ENCODE results near the gene SMPD1. TPM values are rescaled to one million over a fixed set of nuclear protein-coding genes. Genes with fewer than 3 reads are reported as not detected.

SMPD1 gene
- total RNA-seq, 2 donors from 2014 or later, result 9.4 to 28.7 TPM

DNA sequence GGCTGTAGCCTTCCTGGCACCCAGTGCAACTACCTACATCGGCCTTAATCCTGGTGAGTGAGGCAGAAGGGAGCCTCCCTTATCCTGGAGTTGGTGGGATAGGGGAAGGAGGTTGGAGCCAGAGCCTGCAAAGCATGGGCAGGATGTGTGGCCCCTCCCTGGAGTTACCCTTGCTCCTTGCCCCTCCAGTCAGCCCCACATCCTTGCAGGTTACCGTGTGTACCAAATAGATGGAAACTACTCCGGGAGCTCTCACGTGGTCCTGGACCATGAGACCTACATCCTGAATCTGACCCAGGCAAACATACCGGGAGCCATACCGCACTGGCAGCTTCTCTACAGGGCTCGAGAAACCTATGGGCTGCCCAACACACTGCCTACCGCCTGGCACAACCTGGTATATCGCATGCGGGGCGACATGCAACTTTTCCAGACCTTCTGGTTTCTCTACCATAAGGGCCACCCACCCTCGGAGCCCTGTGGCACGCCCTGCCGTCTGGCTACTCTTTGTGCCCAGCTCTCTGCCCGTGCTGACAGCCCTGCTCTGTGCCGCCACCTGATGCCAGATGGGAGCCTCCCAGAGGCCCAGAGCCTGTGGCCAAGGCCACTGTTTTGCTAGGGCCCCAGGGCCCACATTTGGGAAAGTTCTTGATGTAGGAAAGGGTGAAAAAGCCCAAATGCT, 3.9 kb downstream of the SMPD1 start:
- peaks cover 3% of the 10 kb centered on the region for H3K36me3 ChIP-seq (ENCODE audit: control insufficient read depth, insufficient read depth, low read length)
- H3K9me3 Mint-ChIP-seq, result no peaks in the 10 kb centered on the region
- no peak overlapping the region for H3K9ac ChIP-seq (ENCODE audit: extremely low read depth, low read length, poor library complexity, severe bottlenecking)
- H3K4me3 Mint-ChIP-seq, result no peak overlapping the region
- H3K9me3 ChIP-seq (ENCODE audit: control insufficient read depth, low read length), result no peaks in the 10 kb centered on the region
- no peak overlapping the region for H3K27ac ChIP-seq (ENCODE audit: low read depth, low read length)
- TF ChIP-seq CTCF (conservative IDR thresholded peaks at IDR 0.05), result no peak
- no peaks in the 10 kb centered on the region for H3K27me3 Mint-ChIP-seq (ENCODE audit: insufficient read depth)
- no peak for DNase-seq
- H3K36me3 Mint-ChIP-seq (ENCODE audit: low read depth), result peaks cover 1% of the 10 kb centered on the region
- WGBS, 2 experiments (ENCODE audit: insufficient coverage in 1 of 2, insufficient read length in 1 of 2), result 95 to 96% methylated on average over 4 to 16 of the region's 16 CpGs
- peaks cover 15% of the 10 kb centered on the region for H3K4me1 Mint-ChIP-seq
- no peak overlapping the region for H3K4me3 ChIP-seq (ENCODE audit: low read length)
- H3K27ac Mint-ChIP-seq, result no peak overlapping the region
- no peaks in the 10 kb centered on the region for H3K4me1 ChIP-seq (ENCODE audit: control insufficient read depth, insufficient read depth, low read length)
- H3K27me3 ChIP-seq (ENCODE audit: control insufficient read depth, insufficient read depth, low read length, poor library complexity, severe bottlenecking), result no peaks in the 10 kb centered on the region

DNA sequence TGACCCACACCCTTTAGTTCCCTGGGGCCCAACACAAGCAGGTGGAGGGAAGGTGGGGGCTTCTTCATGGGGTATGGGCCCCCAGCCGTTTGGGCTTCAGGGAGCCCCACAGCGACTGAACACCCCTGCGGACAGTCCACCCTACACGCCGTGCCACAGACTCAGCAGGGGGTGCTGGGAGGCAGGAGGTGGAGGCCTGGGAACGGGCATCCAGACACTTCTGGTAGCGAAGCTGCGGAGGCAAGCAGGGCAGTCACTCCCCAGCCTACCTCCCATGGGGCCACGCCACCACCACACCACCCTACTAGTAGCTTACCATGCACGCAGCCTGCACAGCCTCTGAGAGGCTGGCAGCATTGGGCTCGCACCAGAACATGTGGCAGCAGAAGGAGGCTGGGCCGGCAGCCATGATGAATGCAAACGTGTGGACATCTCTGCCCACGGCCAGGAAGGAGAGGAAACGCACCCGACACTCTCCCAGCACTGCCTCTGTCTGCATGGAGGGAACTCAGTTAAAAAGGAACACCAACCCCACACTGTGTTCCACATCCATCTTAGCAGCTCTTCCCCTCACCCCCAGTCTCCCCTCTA, 5.3 kb downstream of the SMPD1 start:
- TF ChIP-seq CTCF (conservative IDR thresholded peaks at IDR 0.05), result no peak
- Mint-ChIP-seq H3K9me3 (no peaks in the 10 kb centered on the region), H3K27ac (no peak overlapping the region), H3K4me3 (no peak overlapping the region), H3K36me3 (ENCODE audit: low read depth) (peaks cover 6% of the 10 kb centered on the region), H3K27me3 (ENCODE audit: insufficient read depth) (no peaks in the 10 kb centered on the region), H3K4me1 (peaks cover 8% of the 10 kb centered on the region)
- WGBS, 2 experiments (ENCODE audit: insufficient coverage in 1 of 2, insufficient read length in 1 of 2), result 91 to 93% methylated on average over 5 to 16 of the region's 16 CpGs
- Histone ChIP-seq H3K36me3 (ENCODE audit: control insufficient read depth, insufficient read depth, low read length) (peaks cover 6% of the 10 kb centered on the region), H3K27ac (ENCODE audit: low read depth, low read length) (no peak overlapping the region), H3K9me3 (ENCODE audit: control insufficient read depth, low read length) (no peaks in the 10 kb centered on the region), H3K4me3 (ENCODE audit: low read length) (no peak overlapping the region), H3K9ac (ENCODE audit: extremely low read depth, low read length, poor library complexity, severe bottlenecking) (no peak overlapping the region), H3K27me3 (ENCODE audit: control insufficient read depth, insufficient read depth, low read length, poor library complexity, severe bottlenecking) (no peaks in the 10 kb centered on the region), H3K4me1 (ENCODE audit: control insufficient read depth, insufficient read depth, low read length) (no peaks in the 10 kb centered on the region)
- no peak for DNase-seq

DNA sequence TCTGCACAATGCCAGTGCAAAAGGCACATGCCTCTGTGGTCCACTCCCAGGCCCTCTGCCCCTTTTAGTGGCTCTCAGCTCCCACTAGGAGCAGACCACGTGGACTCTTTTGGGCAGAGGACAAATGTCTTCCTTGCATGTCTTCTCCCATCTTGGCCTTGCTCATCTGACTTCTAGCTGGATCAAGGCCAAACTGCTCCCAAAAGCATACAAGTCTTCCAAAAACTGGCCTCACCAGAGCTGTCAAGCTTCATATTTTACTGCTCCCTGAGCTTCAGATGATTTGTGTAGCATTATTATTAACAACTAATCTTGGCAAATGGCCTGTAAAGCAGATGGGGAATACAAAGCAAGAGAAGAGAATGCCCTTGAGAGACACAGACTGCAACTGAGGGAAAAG, 6.9 kb downstream of the SMPD1 start:
- H3K27me3 ChIP-seq (ENCODE audit: control insufficient read depth, insufficient read depth, low read length, poor library complexity, severe bottlenecking), result no peaks in the 10 kb centered on the region
- H3K4me3 ChIP-seq (ENCODE audit: low read length), result no peak overlapping the region
- TF ChIP-seq CTCF (conservative IDR thresholded peaks at IDR 0.05), result no peak
- H3K36me3 ChIP-seq (ENCODE audit: control insufficient read depth, insufficient read depth, low read length), result peaks cover 9% of the 10 kb centered on the region
- H3K4me1 ChIP-seq (ENCODE audit: control insufficient read depth, insufficient read depth, low read length), result no peaks in the 10 kb centered on the region
- no peaks in the 10 kb centered on the region for H3K9me3 Mint-ChIP-seq
- no peaks in the 10 kb centered on the region for H3K4me1 Mint-ChIP-seq
- H3K9me3 ChIP-seq (ENCODE audit: control insufficient read depth, low read length), result no peaks in the 10 kb centered on the region
- H3K27me3 Mint-ChIP-seq (ENCODE audit: insufficient read depth), result no peaks in the 10 kb centered on the region
- no peak for DNase-seq
- H3K27ac ChIP-seq (ENCODE audit: low read depth, low read length), result no peak overlapping the region
- no peak overlapping the region for H3K9ac ChIP-seq (ENCODE audit: extremely low read depth, low read length, poor library complexity, severe bottlenecking)
- 86 to 100% methylated on average over 1 of the region's 1 CpG for WGBS, 2 experiments (ENCODE audit: insufficient coverage in 1 of 2, insufficient read length in 1 of 2)
- peaks cover 11% of the 10 kb centered on the region for H3K36me3 Mint-ChIP-seq (ENCODE audit: low read depth)
- no peak overlapping the region for H3K4me3 Mint-ChIP-seq
- no peak overlapping the region for H3K27ac Mint-ChIP-seq

All from endodermal cell (in vitro differentiated cells).